Central memory CD8-positive, alpha-beta T cell (primary cell): ENCODE results near the gene CEP350.

Experiments
- ATAC-seq: fragments of 150-1000 bp; cut with Tn5 transposase; replicated peaks from 2 replicates; pipeline ENCODE4 v1.10.0; 2022; ENCODE audit warnings: mild to moderate bottlenecking, moderate FRiP score, moderate number of reproducible peaks; ENCODE audit not compliant: poor library complexity, severe bottlenecking; ENCODE audit errors: extremely low read depth
- DNase-seq, 2 donors: peaks; one replicate each; pipeline ENCODE4 v3.0.0; 2021; ENCODE audit warnings: low spot score in 2 of 2
- H3K27ac Mint-ChIP-seq: one replicate; pipeline ENCODE4 v1.8.0; 2022; ENCODE audit warnings: low read depth, mild to moderate bottlenecking, moderate library complexity, mixed read lengths
- H3K27me3 Mint-ChIP-seq: one replicate; pipeline ENCODE4 v1.8.0; 2022; ENCODE audit warnings: mixed read lengths
- H3K36me3 Mint-ChIP-seq: one replicate; pipeline ENCODE4 v1.8.0; 2022; ENCODE audit warnings: mild to moderate bottlenecking, moderate library complexity, mixed read lengths; ENCODE audit not compliant: insufficient read depth
- H3K4me1 Mint-ChIP-seq: one replicate; pipeline ENCODE4 v1.8.0; 2022; ENCODE audit warnings: mixed read lengths
- H3K4me3 Mint-ChIP-seq: one replicate; pipeline ENCODE4 v1.8.0; 2022; ENCODE audit warnings: mild to moderate bottlenecking, moderate library complexity, mixed read lengths
- H3K9me3 Mint-ChIP-seq: one replicate; pipeline ENCODE4 v1.8.0; 2022; ENCODE audit warnings: mixed read lengths

Gene CEP350

DNA sequence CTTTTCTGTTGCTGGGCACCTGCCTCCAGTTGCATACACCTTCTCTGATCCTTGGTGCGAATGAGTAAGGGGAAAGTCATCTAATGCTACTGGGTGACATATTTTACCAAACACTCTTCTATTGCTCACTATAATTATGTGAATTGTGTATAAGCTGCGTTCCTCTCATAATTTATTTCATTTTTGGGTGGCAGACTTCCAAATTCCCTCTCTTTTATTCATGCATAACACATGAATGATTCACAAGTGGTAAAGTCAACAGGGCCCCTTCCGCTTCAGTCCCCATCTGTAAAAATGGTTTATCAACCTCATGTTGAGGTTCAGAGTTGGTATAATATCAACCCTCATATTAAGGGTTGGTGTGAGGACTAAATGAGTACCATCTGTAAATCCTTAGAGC, 196.9 kb downstream of the CEP350 start:
- ATAC-seq (no peak), DNase-seq (no peak)
- Mint-ChIP-seq H3K36me3 (peaks cover 8% of the 10 kb centered on the region), H3K4me1 (peaks cover 22% of the 10 kb centered on the region), H3K4me3 (no peak overlapping the region), H3K27me3 (no peaks in the 10 kb centered on the region), H3K27ac (no peak overlapping the region), H3K9me3 (no peaks in the 10 kb centered on the region)

GRCh38 chr1:180152588-180152987, 198.0 kb downstream of the CEP350 start:
- no peak overlapping the region for H3K27ac Mint-ChIP-seq
- peaks cover 28% of the 10 kb centered on the region for H3K4me1 Mint-ChIP-seq
- peaks cover 8% of the 10 kb centered on the region for H3K36me3 Mint-ChIP-seq
- no peaks in the 10 kb centered on the region for H3K27me3 Mint-ChIP-seq
- DNase-seq = no peak
- no peaks in the 10 kb centered on the region for H3K9me3 Mint-ChIP-seq
- no peak overlapping the region for H3K4me3 Mint-ChIP-seq
- no peak for ATAC-seq

- H3K9me3 Mint-ChIP-seq = no peaks in the 10 kb centered on the region
These were observed 198.4 kb downstream of the CEP350 start for GRCh38 chr1:180153032-180153431.

GRCh38 chr1:180154003-180154324, 199.4 kb downstream of the CEP350 start:
- DNase-seq = no peak
- H3K27me3 Mint-ChIP-seq = no peaks in the 10 kb centered on the region
- ATAC-seq = no peak
- H3K9me3 Mint-ChIP-seq = no peaks in the 10 kb centered on the region
- H3K4me3 Mint-ChIP-seq = peak overlapping the region; percentile 97
- peaks cover 38% of the 10 kb centered on the region for H3K4me1 Mint-ChIP-seq
- H3K36me3 Mint-ChIP-seq = peaks cover 8% of the 10 kb centered on the region
- peak overlapping the region; percentile 86 for H3K27ac Mint-ChIP-seq

More at GRCh38 chr1:180153032-180153431, 198.4 kb downstream of the CEP350 start:
- Mint-ChIP-seq H3K27me3 (no peaks in the 10 kb centered on the region), H3K27ac (no peak overlapping the region), H3K4me1 (peaks cover 31% of the 10 kb centered on the region), H3K4me3 (peak overlapping the region; percentile 97), H3K36me3 (peaks cover 8% of the 10 kb centered on the region)
- no peak for ATAC-seq
- no peak for DNase-seq

DNA sequence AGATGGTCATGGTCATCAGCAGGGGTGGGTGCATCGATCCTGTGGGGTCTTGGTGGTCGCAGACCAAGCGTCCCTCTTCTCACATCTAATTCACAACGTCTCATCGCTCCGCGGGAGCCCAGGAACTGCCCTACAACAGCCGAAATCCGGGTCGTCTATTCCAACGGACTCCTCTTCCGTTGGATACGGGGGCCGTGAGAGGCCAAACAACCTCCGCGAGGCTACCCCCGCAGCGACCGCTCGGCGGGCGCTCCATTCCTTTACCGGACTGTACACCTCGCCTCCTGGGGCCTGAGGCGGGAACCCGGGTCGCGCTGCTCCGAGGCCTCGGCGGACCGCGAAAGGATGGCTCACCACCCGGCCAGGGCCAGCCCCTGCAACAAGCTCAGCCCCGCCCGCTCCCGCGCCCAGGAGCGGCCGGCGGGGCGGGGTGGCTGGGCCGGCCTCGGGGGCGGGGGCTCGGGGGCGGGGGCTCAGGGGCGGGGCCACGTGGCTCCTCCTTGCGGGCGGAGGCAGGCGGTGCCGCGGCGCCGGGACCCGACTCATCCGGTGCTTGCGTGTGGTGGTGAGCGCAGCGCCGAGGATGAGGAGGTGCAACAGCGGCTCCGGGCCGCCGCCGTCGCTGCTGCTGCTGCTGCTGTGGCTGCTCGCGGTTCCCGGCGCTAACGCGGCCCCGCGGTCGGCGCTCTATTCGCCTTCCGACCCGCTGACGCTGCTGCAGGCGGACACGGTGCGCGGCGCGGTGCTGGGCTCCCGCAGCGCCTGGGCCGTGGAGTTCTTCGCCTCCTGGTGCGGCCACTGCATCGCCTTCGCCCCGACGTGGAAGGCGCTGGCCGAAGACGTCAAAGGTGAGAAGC, 199.9 kb downstream of the CEP350 start, which contains the start of gene QSOX1:
Gene QSOX1, plus strand, starts transcription at position 545 of the 857 bp plus-strand sequence. Its CDS starts 39 bp downstream, at position 584.
- peak; percentile 95 for ATAC-seq
- H3K36me3 Mint-ChIP-seq = peaks cover 8% of the 10 kb centered on the region
- peak; percentile 71 to 80 for DNase-seq
- H3K4me3 Mint-ChIP-seq = peak within 1 kb of the TSS; percentile 97
- H3K27ac Mint-ChIP-seq = peak within 1 kb of the TSS; percentile 96
- H3K27me3 Mint-ChIP-seq = no peaks in the 10 kb centered on the region
- peaks cover 43% of the 10 kb centered on the region for H3K4me1 Mint-ChIP-seq
- H3K9me3 Mint-ChIP-seq = no peaks in the 10 kb centered on the region

- Mint-ChIP-seq H3K4me1 (peaks cover 43% of the 10 kb centered on the region), H3K4me3 (peak overlapping the region; percentile 97), H3K27ac (peak overlapping the region; percentile 96), H3K9me3 (no peaks in the 10 kb centered on the region), H3K36me3 (peaks cover 8% of the 10 kb centered on the region), H3K27me3 (no peaks in the 10 kb centered on the region)
- ATAC-seq (no peak), DNase-seq (no peak)
These were observed 200.6 kb downstream of the CEP350 start for GRCh38 chr1:180155182-180155682.

- peaks cover 8% of the 10 kb centered on the region for H3K36me3 Mint-ChIP-seq
- no peaks in the 10 kb centered on the region for H3K9me3 Mint-ChIP-seq
- no peak for ATAC-seq
- no peak for DNase-seq
- peak overlapping the region; percentile 96 for H3K27ac Mint-ChIP-seq
- H3K27me3 Mint-ChIP-seq = no peaks in the 10 kb centered on the region
- H3K4me1 Mint-ChIP-seq = peaks cover 43% of the 10 kb centered on the region
- peak overlapping the region; percentile 97 for H3K4me3 Mint-ChIP-seq
These were observed 201.6 kb downstream of the CEP350 start for GRCh38 chr1:180156201-180156600.

DNA sequence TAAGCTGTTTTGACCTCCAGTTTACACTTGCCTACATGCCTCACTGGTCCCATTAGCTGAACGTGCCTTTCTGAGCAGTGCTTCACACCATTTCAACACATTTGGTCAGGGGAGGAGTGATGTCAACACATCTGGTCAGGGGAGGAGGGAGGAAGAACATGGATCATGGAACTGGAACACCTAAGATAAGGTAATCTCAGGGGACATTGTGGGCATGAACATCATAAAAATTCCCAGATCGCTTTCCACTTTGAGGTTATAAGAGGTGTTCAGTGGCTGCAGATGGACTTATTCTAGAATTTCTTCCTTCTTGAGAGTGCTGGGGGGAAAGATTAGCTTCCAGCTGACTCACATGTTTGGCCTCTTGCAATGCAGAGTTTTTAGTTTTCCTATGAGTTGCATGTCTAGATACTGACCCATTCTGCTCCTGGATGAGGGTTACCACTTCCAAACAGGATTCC, 202.1 kb downstream of the CEP350 start:
- Mint-ChIP-seq H3K27ac (no peak overlapping the region), H3K27me3 (no peaks in the 10 kb centered on the region), H3K4me1 (peaks cover 43% of the 10 kb centered on the region), H3K36me3 (peaks cover 8% of the 10 kb centered on the region), H3K4me3 (no peak overlapping the region), H3K9me3 (no peaks in the 10 kb centered on the region)
- DNase-seq = no peak
- no peak for ATAC-seq

- no peak for DNase-seq
- Mint-ChIP-seq H3K9me3 (no peaks in the 10 kb centered on the region), H3K36me3 (peaks cover 8% of the 10 kb centered on the region), H3K4me3 (no peak overlapping the region), H3K27me3 (no peaks in the 10 kb centered on the region), H3K27ac (no peak overlapping the region), H3K4me1 (peaks cover 43% of the 10 kb centered on the region)
- ATAC-seq = no peak
These were observed 202.5 kb downstream of the CEP350 start for GRCh38 chr1:180157108-180157507.

DNA sequence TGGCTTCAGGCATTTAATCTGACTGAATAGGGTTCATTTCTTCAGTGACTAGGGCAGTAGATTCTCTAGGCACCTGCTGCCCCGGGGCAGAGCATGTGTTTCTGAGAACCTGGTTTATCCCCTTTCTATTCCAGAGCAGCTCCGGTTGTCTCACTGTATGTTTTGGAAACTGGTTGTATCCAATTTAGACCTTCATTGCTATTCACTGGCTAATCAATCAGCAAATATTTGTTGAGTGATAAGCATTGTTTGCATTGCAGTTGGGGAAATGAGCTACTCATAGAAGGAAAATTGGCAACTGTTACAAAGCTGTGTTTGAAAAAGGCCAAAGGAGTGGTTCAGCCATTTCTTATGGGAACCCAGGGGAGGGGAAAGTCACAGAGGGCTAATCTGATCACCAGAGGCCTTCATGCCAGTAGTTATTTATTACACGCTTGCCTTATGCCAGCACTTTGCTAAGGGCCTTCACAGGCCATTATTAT, 203.0 kb downstream of the CEP350 start:
- DNase-seq = no peak
- peaks cover 8% of the 10 kb centered on the region for H3K36me3 Mint-ChIP-seq

GRCh38 chr1:180158149-180159147, 203.8 kb downstream of the CEP350 start:
- Mint-ChIP-seq H3K27me3 (no peaks in the 10 kb centered on the region), H3K9me3 (no peaks in the 10 kb centered on the region), H3K36me3 (peaks cover 8% of the 10 kb centered on the region), H3K4me3 (no peak overlapping the region), H3K4me1 (peaks cover 43% of the 10 kb centered on the region), H3K27ac (peak overlapping the region; percentile 42)
- ATAC-seq = no peak
- DNase-seq = no peak

More for the DNA sequence above, 203.0 kb downstream of the CEP350 start:
- ATAC-seq = no peak
- peaks cover 43% of the 10 kb centered on the region for H3K4me1 Mint-ChIP-seq
- peak overlapping the region; percentile 42 for H3K27ac Mint-ChIP-seq
- H3K27me3 Mint-ChIP-seq = no peaks in the 10 kb centered on the region
- H3K9me3 Mint-ChIP-seq = no peaks in the 10 kb centered on the region
- H3K4me3 Mint-ChIP-seq = no peak overlapping the region

DNA sequence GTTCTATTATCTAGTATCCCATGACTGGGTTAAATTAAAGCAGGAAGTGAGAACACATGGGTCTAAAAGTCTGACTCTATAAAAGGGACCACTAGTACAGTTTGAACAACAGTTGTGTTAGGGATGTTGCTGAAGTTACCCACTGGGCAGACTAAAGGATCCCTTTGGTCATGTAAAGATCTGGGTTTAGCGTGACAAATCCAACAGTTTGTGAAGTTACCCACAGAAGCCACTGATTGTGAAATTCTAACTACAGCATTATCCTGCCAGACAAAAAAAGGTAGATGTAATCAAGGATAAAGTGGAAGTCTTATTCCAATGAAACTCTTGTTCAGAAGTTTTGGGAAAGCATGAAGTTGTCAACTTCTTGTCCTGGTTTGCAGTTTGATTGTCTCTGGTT, 205.7 kb downstream of the CEP350 start:
- DNase-seq (no peak), ATAC-seq (no peak)
- H3K27ac Mint-ChIP-seq = no peak overlapping the region
- peaks cover 4% of the 10 kb centered on the region for H3K36me3 Mint-ChIP-seq
- no peaks in the 10 kb centered on the region for H3K27me3 Mint-ChIP-seq
- H3K4me3 Mint-ChIP-seq = no peak overlapping the region
- H3K4me1 Mint-ChIP-seq = peaks cover 46% of the 10 kb centered on the region
- no peaks in the 10 kb centered on the region for H3K9me3 Mint-ChIP-seq
